SK-MEL-5 (cell line): ENCODE measurements around the gene SH2D4B. TPM values are rescaled to one million over a fixed set of nuclear protein-coding genes. Genes with fewer than 3 reads are reported as not detected.
"Not testable (repeated sequence)": the region's sequence is repeated elsewhere in the genome, so short reads cannot be mapped to it uniquely, and the experiment has no call there.

ENCODE experiments used
- DNase-seq: peaks from one replicate; pipeline ENCODE4 v3.0.0-alpha.2; 2016; ENCODE audit warnings: low read depth, low spot score
- in situ Hi-C: cut with HindIII; loops from 2 replicates; pipeline ENCODE4 v1.10.0; 2016; ENCODE audit warnings: low sequenced_read_pairs, high pct_unique_total_duplicates, low pct_unique_long_range_greater_than_20kb
- total RNA-seq: library from RNA; depleted of rRNA; stranded (reverse); fragments of >200 nt; shearing (Covaris generic); gene quantifications from 2 replicates; pipeline ENCODE4 v1.2.3, GENCODE V29; 2014

SH2D4B gene
- total RNA-seq, 1 experiment from 2014 or later = 0.11 TPM

- DNase-seq = no peak
- in situ Hi-C loops = no loop called here
Observed at GRCh38 chr10:80536361-80536835, 1.3 kb upstream of the SH2D4B start.

- in situ Hi-C loops = no loop called here
- DNase-seq = no peak
Observed at GRCh38 chr10:80537086-80537735, 491 bp upstream of the SH2D4B start.

- in situ Hi-C loops = no loop called here
- no peak for DNase-seq
Observed at GRCh38 chr10:80538481-80539185, 931 bp downstream of the SH2D4B start.

GRCh38 chr10:80539421-80540031, 1.8 kb downstream of the SH2D4B start:
- in situ Hi-C loops = no loop called here
- DNase-seq = no peak

- DNase-seq = no peak
- in situ Hi-C loops = no loop called here
Observed at GRCh38 chr10:80540136-80540535, 2.4 kb downstream of the SH2D4B start.

- no peak for DNase-seq
- in situ Hi-C loops = no loop called here
Observed at GRCh38 chr10:80540618-80540980, 2.9 kb downstream of the SH2D4B start.

- no peak for DNase-seq
- in situ Hi-C loops = no loop called here
Observed at GRCh38 chr10:80540981-80541750, 3.5 kb downstream of the SH2D4B start.

GRCh38 chr10:80542053-80542452, 4.4 kb downstream of the SH2D4B start:
- no peak for DNase-seq
- in situ Hi-C loops = no loop called here

- no peak for DNase-seq
- in situ Hi-C loops = no loop called here
Observed at GRCh38 chr10:80542652-80543318, 5.1 kb downstream of the SH2D4B start.

- DNase-seq, in situ Hi-C loops: not testable (repeated sequence)
Observed at GRCh38 chr10:80543319-80543672, 5.6 kb downstream of the SH2D4B start.

- in situ Hi-C loops = no loop called here
- DNase-seq = no peak
Observed at GRCh38 chr10:80544316-80544953, 6.7 kb downstream of the SH2D4B start.

- in situ Hi-C loops = no loop called here
- DNase-seq = no peak
Observed at GRCh38 chr10:80545258-80545881, 7.7 kb downstream of the SH2D4B start.

GRCh38 chr10:80552151-80552646, 14.5 kb downstream of the SH2D4B start:
- in situ Hi-C loops = no loop called here
- no peak for DNase-seq

GRCh38 chr10:80553436-80553835, 15.7 kb downstream of the SH2D4B start:
- DNase-seq = no peak
- in situ Hi-C loops = no loop called here

- in situ Hi-C loops = no loop called here
- DNase-seq = no peak
Observed at GRCh38 chr10:80554050-80554449, 16.3 kb downstream of the SH2D4B start.

GRCh38 chr10:80555415-80555814, 17.7 kb downstream of the SH2D4B start:
- no peak for DNase-seq
- in situ Hi-C loops = no loop called here

GRCh38 chr10:80561950-80562349, 24.2 kb downstream of the SH2D4B start:
- DNase-seq = no peak
- in situ Hi-C loops = no loop called here
